GM18951 (cell line): ENCODE data around the gene NPAS1.

Experiments
- POLR2A ChIP-seq: IDR thresholded peaks from 4 replicates; pipeline ENCODE4 v1.6.1; 2011; ENCODE audit warnings: mild to moderate bottlenecking; ENCODE audit not compliant: insufficient read length, insufficient read depth; ENCODE audit errors: extremely low read depth
- in situ Hi-C: fragments of 300-500 bp; cut with MboI; formaldehyde crosslinking; loops from one replicate; pipeline ENCODE4 v1.12.0; 2022; ENCODE audit warnings: low sequenced_read_pairs, mixed read lengths, inconsistent platforms; ENCODE audit not compliant: unreplicated experiment

Gene NPAS1

DNA sequence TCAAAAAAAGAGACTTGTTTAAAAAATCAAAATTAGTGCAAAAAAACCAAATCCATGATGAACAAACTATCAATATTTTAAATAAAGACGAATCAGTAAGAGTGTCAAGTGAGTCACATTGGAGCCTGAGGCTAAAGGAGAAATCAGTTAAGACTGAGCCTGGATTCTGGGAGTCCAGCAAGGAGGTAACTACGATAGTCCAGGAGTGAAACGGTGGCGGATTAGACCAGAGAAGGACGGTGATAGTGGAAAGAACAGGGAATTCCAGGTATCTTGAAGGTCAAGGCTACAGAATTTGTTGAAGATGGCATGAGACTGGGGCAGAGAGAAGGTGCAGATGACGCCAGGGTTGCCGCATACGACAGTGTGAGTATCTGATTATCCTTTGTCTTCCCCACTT lies 7.0 kb upstream of the NPAS1 start:
- in situ Hi-C loops = no loop called here
- no peak for TF ChIP-seq POLR2A

DNA sequence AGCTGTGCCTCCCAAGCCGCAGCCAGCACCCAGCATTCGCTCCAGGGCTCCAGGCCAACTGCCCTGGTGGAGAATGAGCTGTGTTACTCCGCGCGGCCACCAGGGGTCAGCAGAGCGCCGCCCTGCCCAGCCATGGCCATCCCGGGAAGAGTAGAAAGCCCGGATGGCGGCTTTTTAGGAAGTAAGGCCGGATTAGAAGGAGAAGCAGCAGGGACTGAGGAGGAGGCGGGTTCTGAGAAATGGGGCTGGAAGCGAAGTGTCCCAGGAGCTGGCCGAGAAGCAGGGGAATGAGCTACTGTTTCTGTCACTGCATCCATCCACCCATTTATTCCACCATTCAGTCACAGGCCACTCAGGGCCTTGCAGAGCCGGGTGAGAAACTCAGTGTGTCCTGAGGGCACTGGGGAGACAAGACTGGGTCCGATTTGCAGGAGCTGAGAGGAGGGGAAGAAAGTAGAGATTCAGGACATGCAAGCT lies 6.6 kb upstream of the NPAS1 start:
- TF ChIP-seq POLR2A = no peak

DNA sequence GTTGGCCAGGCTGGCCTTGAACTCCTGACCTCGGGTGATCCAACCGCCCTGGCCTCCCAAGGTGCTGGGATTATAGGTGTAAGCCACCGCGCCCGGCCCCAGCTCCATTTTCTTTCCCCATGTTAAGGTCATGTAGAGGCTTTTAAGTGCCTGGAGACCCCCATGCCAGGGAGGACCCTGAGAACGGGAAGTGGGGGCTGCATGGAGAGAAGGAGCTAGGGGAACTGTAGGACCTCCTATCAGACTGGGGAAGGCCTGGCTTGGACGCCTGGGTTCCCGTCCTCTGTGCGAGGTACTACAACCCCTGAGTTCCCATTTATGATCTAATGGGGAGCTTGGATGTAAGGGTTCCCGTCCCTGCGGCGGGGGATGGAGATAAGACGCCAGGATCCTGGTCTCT lies 714 bp upstream of the NPAS1 start:
- in situ Hi-C loops = no loop called here
- no peak for TF ChIP-seq POLR2A

More for the DNA sequence above, 6.6 kb upstream of the NPAS1 start:
- in situ Hi-C loops = no loop called here

DNA sequence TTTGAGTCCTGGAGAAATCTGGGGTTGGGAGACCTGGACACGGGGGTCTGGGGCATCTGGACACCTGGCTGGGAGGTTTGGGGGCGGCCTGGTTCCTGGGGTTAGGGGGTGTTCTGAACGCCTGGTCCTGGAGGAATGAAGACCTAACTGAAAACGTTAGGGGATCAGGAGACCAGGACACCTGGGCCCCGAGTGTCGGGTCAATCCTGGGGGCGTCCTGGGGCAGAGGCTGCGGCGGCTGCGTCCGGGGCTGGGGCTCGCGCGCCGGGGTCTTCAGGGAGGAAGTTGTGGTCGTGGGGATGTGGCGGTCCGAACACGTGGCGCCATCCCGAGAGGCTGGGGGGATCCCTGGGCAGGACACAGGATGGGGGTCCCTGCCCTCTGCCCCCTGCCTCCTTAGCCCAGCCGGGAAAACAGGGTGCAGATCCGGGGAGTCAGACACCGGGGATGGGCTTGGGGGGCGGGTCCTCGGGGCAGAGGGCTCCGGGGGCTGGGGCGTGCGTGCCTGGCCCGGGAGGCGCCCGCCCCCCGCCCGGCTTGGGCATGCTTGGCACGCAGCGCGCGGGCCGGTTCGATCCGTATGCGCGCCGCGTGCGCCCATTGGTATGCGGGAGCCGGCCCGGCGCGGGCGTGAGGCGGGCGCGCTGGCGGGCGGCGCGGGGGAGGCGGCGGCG lies 632 bp downstream of the NPAS1 start:
- in situ Hi-C loops = no loop called here
- no peak for TF ChIP-seq POLR2A

DNA sequence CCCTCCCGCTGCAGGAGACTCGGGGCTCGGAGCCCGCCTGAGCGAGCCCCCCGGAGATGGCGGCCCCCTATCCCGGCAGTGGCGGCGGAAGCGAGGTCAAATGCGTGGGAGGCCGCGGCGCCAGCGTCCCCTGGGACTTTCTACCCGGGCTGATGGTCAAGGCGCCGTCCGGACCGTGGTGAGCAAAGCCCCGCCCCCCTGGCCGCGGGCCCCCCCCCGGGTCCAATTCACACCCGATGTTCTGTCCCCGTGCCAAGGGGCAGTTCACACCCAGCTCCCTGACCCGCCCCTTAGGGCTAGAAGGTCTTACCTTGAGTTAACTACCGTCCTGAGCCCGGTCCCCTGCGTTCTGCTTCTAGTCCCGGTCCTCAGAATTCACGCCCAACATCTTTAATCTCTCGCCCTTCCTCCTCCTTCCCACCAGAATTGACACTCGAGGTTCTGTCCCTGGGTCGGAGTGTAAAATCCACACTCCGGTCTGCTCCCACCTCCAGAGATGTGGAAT lies 1.4 kb downstream of the NPAS1 start:
- in situ Hi-C loops = no loop called here
- no peak for TF ChIP-seq POLR2A

DNA sequence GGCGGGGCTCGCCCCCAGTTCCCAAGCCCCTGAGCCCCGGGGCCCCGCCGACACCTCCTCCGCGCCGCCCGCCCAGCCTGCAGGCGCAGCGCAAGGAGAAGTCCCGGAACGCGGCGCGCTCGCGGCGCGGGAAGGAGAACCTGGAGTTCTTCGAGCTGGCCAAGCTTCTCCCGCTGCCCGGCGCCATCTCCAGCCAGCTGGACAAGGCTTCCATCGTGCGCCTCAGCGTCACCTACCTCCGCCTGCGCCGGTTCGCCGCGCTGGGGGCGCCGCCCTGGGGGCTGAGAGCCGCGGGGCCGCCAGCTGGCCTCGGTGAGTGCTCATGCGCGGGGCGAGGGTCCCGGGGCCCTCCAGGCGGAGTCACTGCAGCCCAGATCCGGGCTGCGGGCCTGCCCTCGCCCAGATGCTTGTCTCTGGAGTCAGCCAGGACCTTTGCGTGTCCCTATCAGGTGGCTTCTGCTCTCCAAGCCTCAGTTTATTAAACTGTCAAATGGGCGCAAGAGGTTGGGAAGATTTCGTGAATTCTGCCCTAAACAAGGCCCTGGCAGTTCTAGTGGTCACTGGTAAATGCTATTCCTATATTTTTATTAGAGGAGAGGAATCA lies 2.0 kb downstream of the NPAS1 start:
- no peak for TF ChIP-seq POLR2A
- in situ Hi-C loops = no loop called here

DNA sequence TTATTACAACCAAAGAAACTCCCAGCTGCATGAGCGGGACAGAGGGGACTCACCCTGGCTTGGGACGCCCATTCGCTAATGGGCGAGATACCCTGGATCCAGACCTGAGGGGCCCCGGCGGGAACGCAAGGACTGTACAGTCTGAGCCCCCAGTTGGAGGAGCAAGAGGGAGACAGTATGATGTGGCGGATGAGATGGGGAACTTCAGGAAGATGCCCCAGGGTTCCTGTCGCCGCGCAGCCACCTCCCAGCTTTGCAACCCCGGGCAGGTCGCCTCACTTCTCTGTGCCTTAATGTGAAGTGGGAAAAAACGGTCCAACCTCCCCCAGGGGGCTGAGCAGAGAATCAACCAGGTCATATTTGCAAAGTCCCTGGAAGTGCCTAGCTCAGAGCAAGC lies 2.5 kb downstream of the NPAS1 start:
- TF ChIP-seq POLR2A = no peak
- in situ Hi-C loops = no loop called here

DNA sequence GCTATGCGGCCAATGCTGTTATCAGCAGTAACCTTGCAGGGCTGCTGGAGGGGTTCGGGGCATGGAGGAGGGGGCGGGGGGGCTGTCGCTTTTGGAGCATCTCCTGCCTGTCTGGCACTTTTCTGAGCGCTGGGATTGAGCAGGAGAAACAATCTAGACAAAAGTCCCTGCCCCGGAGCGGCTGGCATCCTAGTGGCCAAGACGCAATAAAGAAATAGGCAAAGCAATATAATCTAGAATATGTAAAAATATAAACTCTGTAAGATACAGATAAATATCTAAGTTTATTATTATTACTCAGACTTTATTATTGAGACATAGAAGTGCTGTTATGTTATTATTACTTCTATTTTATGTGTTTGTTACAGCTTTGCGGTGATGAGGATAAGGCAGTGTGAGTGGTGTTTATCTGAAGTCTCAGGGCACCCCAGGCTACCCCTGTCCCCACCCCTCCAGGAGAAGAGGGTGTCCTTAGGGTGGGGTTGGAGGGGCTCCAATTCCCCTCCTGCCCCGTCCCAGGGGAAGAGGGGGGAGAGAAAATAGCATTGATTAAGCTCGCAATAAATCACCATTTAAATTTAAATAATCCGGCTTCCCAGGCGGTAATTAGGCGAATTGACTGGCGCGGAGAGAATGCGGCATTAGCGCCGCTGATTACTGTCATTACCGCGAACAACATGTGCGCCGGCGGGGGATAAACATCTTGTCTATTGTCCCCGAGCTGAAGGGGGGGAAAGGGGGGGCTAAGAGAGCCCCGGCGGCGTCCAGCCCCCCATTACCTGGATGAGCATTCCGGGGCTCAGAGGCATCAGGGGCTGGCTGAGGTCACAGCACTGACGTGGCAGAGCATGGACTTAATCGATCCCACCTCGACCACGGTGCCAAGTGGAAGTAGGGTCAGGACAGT lies 3.2 kb downstream of the NPAS1 start:
- in situ Hi-C loops = no loop called here
- TF ChIP-seq POLR2A = no peak

DNA sequence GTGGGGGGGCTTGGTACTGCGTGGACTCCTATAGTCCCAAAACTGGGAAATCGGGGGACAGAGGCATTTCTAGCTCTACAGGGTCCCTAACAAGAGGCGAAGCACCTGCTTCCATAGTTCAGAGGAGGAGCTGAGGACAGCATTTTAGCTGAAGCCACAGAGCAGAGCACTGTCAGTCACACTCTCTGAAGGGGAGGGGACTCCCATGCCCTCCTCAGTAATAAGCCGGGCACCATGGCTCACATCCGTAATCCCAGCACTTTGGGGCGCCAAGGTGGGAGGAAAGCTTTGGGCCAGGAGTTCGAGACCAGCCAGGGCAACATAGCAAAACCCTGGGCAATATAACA lies 3.8 kb downstream of the NPAS1 start:
- no peak for TF ChIP-seq POLR2A
- in situ Hi-C loops = no loop called here

DNA sequence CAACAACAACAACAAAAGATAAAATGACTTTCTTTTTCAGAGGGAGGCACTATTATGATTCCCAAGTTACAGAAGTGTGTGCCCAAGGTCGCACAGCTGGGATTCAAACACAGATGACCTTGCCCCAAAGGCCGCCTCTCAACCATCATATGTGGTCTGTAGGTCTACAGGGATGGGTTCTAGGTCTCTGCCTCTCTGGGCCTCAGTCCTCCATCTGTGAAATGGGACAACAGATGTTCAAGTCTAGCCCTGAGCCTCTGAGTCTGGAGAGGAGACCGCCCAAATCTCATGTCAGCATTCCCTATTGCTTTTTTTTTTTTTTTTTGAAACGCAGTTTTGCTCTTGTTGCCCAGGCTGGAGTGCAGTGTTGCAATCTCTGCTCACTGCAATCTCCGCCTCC lies 4.9 kb downstream of the NPAS1 start:
- no peak for TF ChIP-seq POLR2A
- in situ Hi-C loops = no loop called here

DNA sequence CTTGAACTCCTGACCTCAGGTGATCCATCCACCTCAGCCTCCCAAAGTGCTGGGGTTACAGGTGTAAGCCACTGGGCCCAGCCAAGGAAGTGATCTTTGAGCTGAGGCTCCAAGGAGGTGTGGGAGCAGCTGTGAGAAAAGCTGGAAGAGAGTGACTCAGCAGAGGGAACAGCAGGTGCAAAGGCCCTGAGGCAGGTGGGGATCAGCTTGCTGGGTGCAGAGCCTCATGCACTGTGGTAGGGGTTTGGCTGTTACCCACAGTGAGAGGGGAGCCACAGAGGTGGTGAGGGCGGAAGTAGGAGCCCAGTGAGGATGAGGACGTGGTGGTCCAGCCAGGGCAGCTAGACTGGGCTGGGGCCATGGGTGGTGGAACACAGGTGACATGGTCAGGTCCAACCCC lies 6.5 kb downstream of the NPAS1 start:
- in situ Hi-C loops = no loop called here

DNA sequence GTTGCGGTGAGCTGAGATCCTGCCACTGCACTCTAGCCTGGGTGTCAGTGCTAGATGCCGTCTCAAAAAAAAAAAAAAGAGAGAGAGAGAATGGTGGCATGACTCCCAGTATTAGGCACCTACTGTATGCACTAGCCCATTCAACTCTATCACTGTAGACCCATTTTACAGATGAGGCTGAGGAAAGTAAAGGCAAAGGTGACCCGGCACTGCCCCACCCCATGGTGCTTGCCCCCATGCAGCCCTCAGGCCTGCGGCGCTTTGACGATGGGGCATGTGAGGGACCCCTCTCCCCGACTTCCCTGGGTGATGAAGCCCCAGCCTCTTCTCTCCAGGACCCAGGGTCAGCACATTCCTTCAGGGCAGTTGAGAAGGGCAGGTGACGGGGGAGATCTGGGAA lies 7.3 kb downstream of the NPAS1 start:
- TF ChIP-seq POLR2A = no peak
- in situ Hi-C loops = no loop called here

More for the DNA sequence above, 6.5 kb downstream of the NPAS1 start:
- TF ChIP-seq POLR2A = no peak

DNA sequence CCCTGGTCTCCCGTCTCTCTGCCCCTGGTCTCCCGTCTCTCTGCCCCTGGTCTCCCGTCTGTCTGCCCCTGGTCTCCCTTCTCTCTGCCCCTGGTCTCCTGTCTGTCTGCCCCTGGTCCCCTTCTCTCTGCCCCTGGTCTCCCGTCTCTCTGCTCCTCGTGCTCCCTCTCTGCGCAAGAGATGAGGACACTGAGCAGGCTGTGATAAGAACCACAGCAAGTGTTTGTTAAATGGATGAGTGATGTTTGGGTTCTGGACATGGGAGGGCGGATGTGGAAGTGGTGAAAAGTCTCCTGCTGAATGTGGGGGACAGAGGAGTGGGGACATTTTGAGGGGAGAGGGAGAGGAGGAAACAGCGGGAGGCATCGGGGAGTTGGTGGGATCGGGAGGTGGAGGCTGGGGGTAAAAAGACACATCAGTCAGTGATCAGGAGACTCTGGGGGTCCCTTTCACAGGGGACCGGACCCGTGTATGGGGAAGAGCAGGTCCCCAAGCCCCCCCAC lies 8.0 kb downstream of the NPAS1 start:
- no peak for TF ChIP-seq POLR2A
- in situ Hi-C loops = no loop called here
